Suprapubic skin (tissue), 3 donors: ENCODE results near the gene AP2A1.

ENCODE experiments used
- EP300 ChIP-seq: sonication (generic); formaldehyde crosslinking; IDR thresholded peaks from one replicate; pipeline ENCODE4 v1.6.1; 2017; ENCODE audit warnings: antibody characterized with exemption
- POLR2A ChIP-seq, 2 donors: fragments of 450-650 bp; IDR thresholded peaks; one replicate each; pipeline ENCODE4 v1.6.1; 2017; ENCODE audit warnings: antibody characterized with exemption in 2 of 2, mild to moderate bottlenecking in 2 of 2, moderate library complexity in 2 of 2
- TF ChIP-seq, protein P1 (sequence below), 2 donors: fragments of 200-600 bp in 1 of 2; fragments of 450-650 bp in 1 of 2; sonication (generic) in 1 of 2; IDR thresholded peaks; one replicate each; pipeline ENCODE4 v1.5.1; 2016 to 2019; ENCODE audit warnings: antibody characterized with exemption in 2 of 2, mild to moderate bottlenecking in 1 of 2, moderate library complexity in 1 of 2

DNA sequence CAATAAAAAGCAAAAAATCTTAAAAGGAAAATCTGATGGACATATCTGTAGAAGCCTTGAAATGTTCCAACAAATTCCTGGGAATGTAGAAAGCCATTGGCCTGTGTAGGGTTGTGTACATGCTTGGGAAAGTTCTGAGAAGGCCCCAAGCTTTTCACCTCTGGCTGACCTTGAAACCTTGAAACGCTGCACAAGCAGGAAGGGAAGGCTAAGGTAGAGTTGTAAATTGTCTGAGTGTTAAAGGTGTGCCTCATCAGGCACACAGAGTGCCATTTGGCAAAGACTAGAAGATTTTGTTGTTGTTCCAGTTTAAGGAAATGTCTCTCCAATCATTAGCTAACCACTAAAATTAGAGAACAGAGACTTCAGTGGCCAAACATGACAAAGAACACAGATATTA is 14.1 kb upstream of the AP2A1 start:
- TF ChIP-seq, protein P1, sequence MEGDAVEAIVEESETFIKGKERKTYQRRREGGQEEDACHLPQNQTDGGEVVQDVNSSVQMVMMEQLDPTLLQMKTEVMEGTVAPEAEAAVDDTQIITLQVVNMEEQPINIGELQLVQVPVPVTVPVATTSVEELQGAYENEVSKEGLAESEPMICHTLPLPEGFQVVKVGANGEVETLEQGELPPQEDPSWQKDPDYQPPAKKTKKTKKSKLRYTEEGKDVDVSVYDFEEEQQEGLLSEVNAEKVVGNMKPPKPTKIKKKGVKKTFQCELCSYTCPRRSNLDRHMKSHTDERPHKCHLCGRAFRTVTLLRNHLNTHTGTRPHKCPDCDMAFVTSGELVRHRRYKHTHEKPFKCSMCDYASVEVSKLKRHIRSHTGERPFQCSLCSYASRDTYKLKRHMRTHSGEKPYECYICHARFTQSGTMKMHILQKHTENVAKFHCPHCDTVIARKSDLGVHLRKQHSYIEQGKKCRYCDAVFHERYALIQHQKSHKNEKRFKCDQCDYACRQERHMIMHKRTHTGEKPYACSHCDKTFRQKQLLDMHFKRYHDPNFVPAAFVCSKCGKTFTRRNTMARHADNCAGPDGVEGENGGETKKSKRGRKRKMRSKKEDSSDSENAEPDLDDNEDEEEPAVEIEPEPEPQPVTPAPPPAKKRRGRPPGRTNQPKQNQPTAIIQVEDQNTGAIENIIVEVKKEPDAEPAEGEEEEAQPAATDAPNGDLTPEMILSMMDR (IDR thresholded peaks at IDR 0.05): no peak
- no peak for TF ChIP-seq EP300
- no peak for TF ChIP-seq POLR2A (IDR thresholded peaks at IDR 0.05)
